H1 (cell line): ENCODE data around the gene LPXN. TPM values are rescaled to one million over a fixed set of nuclear protein-coding genes. Genes with fewer than 3 reads are reported as not detected.

ENCODE experiments used
- ATF2 ChIP-seq: IDR thresholded peaks from 2 replicates; pipeline ENCODE4 v1.6.1; 2012; ENCODE audit warnings: low read length, inconsistent platforms
- JUND ChIP-seq: IDR thresholded peaks from 2 replicates; pipeline ENCODE4 v1.6.1; 2011; ENCODE audit warnings: mild to moderate bottlenecking, improper control_type of control experiment, low read length
- SP2 ChIP-seq: IDR thresholded peaks from 2 replicates; pipeline ENCODE4 v1.6.1; 2012; ENCODE audit warnings: mild to moderate bottlenecking, low read length, inconsistent platforms
- TBP ChIP-seq: IDR thresholded peaks from 2 replicates; pipeline ENCODE4 v1.6.1; 2011; ENCODE audit warnings: low read depth, low read length, improper control_type of control experiment
- polyA plus RNA-seq, 7 experiments: library from polyadenylated mRNA; depleted of rRNA in 3 of 7; stranded (reverse) in 5 of 7; unstranded in 2 of 7; fragments of >200 nt in 5 of 7; fragments of 200-250 nt in 2 of 7; gene quantifications; 1 replicate in 5 of 7; 2 replicates in 1 of 7; 4 replicates in 1 of 7; pipeline versions ENCODE4 v1.2.1 to v1.2.3, GENCODE V29; 2011 to 2013; ENCODE audit warnings: missing spikeins in 2 of 7, mixed read lengths in 2 of 7
- total RNA-seq: library from RNA; stranded (reverse); fragmentation: NEBNext Ultra II Directional; extraction: Animal tissue kit (Norgen Biotek cat#: 25700); gene quantifications from 2 replicates; pipeline ENCODE4 v1.2.1, GENCODE V29; 2021

The LPXN gene
- total and polyA plus RNA-seq, 2 of the 8 experiments (the other 6 are each of a cell fraction or from before 2014, with no cell fraction given), result 1.4 to 2.7 TPM

GRCh38 chr11:58596621-58597020 lies 21.0 kb upstream of the LPXN start (continued):
- TF ChIP-seq SP2 (no peak), JUND (no peak), ATF2 (no peak), TBP (no peak)
